ENCODE measurements around the gene SIAE. TPM values are rescaled to one million over a fixed set of nuclear protein-coding genes. Genes with fewer than 3 reads are reported as not detected.

The SIAE gene
- polyA plus RNA-seq, 3 donors: 6.7 to 8.9 (median 7.8) TPM

DNA sequence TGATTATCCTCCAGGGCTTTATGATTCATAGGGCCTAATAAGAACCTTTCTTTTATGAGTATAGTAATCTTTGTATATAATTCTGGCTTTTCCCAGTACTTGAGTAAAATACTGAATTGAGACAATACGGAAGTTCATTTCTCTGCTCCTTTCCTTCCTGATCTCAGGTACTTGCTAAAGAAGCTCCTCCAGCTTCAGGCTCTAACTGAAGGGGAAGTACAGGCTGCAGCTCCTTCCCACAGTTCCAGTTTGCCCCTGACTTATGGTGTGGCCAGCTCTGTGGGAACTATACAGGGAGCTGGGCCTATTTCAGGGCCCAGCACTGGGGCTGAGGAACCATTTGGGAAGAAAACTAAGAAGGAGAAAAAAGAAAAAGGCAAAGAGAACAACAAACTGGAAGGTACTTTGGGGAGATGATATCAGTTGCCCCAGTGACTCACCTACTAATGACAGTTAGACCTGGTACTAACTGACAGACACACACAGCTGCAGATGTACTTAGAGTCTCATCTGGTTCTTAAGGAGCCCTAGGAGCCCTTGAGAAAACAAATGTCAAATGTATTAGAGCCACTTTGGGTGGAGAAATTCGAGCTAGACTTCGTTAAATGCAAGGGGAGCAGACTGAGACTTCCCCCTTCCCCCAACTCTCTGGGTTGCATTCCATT is 47.9 kb downstream of the SIAE start:
- Histone ChIP-seq H3K27ac (ENCODE audit: low read depth in 1 of 2, low read length in 2 of 2) (no peak overlapping the region), H3K4me2 (replicated peaks; ENCODE audit: extremely low read depth, low read length, poor library complexity, severe bottlenecking) (no peak overlapping the region), H3K4me3 (replicated peaks in 1 of 3; ENCODE audit: low read depth in 2 of 3, low read length in 3 of 3) (no peak overlapping the region), H3K9ac (ENCODE audit: insufficient read depth, low read length, poor library complexity, severe bottlenecking) (no peak overlapping the region), H3K36me3 (replicated peaks in 1 of 2; ENCODE audit: control insufficient read depth in 1 of 2, insufficient read depth in 2 of 2, low read length in 2 of 2) (peaks cover 50 to 58% of the 10 kb centered on the region in 2 donors), H3K9me3 (replicated peaks in 1 of 2; ENCODE audit: control insufficient read depth in 1 of 2, insufficient read depth in 1 of 2, low read length in 2 of 2) (no peaks in the 10 kb centered on the region), H2AFZ (ENCODE audit: insufficient read depth, low read depth, low read length, poor library complexity, severe bottlenecking) (no peak overlapping the region), H4K20me1 (ENCODE audit: insufficient read depth, low read length) (peaks cover 59% of the 10 kb centered on the region), H3K27me3 (ENCODE audit: control insufficient read depth in 2 of 2, insufficient read depth in 2 of 2, low read length in 2 of 2) (no peaks in the 10 kb centered on the region), H3K79me2 (ENCODE audit: insufficient read depth, low read length) (peaks cover 51% of the 10 kb centered on the region), H3K4me1 (ENCODE audit: control insufficient read depth in 1 of 2, insufficient read depth in 2 of 2, low read length in 2 of 2) (peaks cover 17 to 30% of the 10 kb centered on the region in 2 donors)
- no CpG with 5 or more reads among the region's 3 CpGs for WGBS (ENCODE audit: insufficient coverage)
- Mint-ChIP-seq H3K27me3 (ENCODE audit: low read depth in 3 of 3) (peaks cover 0 to 3% (median 2%) of the 10 kb centered on the region in 3 donors), H3K4me1 (peaks cover 31% of the 10 kb centered on the region), H3K27ac (peak overlapping the region in 3 of 7 donors; percentile 15 to 83 (median 41)), H3K4me3 (no peak overlapping the region), H3K9me3 (peaks cover 0 to 2% (median 0%) of the 10 kb centered on the region in 7 donors), H3K36me3 (peaks cover 42 to 47% of the 10 kb centered on the region in 2 donors)
- DNase-seq: no peak
- intact Hi-C loops (cut with micrococcal nuclease): no loop called here
- TF ChIP-seq, protein P1, sequence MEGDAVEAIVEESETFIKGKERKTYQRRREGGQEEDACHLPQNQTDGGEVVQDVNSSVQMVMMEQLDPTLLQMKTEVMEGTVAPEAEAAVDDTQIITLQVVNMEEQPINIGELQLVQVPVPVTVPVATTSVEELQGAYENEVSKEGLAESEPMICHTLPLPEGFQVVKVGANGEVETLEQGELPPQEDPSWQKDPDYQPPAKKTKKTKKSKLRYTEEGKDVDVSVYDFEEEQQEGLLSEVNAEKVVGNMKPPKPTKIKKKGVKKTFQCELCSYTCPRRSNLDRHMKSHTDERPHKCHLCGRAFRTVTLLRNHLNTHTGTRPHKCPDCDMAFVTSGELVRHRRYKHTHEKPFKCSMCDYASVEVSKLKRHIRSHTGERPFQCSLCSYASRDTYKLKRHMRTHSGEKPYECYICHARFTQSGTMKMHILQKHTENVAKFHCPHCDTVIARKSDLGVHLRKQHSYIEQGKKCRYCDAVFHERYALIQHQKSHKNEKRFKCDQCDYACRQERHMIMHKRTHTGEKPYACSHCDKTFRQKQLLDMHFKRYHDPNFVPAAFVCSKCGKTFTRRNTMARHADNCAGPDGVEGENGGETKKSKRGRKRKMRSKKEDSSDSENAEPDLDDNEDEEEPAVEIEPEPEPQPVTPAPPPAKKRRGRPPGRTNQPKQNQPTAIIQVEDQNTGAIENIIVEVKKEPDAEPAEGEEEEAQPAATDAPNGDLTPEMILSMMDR (IDR thresholded peaks at IDR 0.05): no peak

DNA sequence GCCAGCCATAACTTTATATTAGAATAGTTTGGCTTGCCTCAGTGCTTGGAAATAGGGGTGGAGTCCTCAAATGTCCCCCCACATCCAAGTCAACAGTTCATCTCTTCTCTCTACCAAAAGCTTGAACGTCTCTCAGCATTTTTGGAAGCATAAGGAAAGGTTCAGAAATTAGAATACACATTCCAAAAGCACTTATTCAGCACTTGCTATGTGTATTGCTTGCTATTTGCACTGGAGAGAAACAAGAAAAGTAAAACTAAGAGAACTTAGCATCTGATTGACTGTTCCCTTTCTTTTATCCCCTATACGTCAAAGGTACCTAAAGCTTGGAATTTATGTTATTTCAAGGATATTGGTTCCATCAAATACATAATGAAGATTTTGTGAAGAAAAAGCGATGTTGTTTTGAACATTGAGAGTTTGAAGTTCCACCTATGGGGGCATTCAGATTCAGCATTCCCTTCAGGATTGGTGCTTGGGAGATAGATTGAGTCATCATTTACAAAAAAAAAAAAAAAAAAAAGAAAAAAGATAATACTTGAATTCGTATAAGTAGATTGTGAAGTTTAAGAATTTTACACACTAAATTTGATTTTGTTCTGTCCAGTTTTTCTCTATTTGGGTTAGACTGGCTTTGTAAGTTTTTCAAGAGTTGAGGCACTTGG is 49.5 kb downstream of the SIAE start:
- no peak for DNase-seq

More for the DNA sequence above, 49.5 kb downstream of the SIAE start:
- Mint-ChIP-seq H3K27ac (peak overlapping the region in 4 of 7 donors; percentile 98 to 99 (median 98)), H3K9me3 (peaks cover 0 to 2% (median 0%) of the 10 kb centered on the region in 7 donors), H3K4me1 (peaks cover 31% of the 10 kb centered on the region), H3K27me3 (ENCODE audit: low read depth in 3 of 3) (peaks cover 4 to 12% (median 5%) of the 10 kb centered on the region in 3 donors), H3K4me3 (peak overlapping the region; percentile 96 to 100), H3K36me3 (peaks cover 32 to 33% of the 10 kb centered on the region in 2 donors)
- intact Hi-C loops (cut with micrococcal nuclease): no loop called here
- peak overlapping the region; percentile 92 for H3K9ac ChIP-seq (ENCODE audit: insufficient read depth, low read length, poor library complexity, severe bottlenecking)
- no peaks in the 10 kb centered on the region for H3K9me3 ChIP-seq (replicated peaks in 1 of 2; ENCODE audit: control insufficient read depth in 1 of 2, insufficient read depth in 1 of 2, low read length in 2 of 2)
- peaks cover 17 to 30% of the 10 kb centered on the region in 2 donors for H3K4me1 ChIP-seq (ENCODE audit: control insufficient read depth in 1 of 2, insufficient read depth in 2 of 2, low read length in 2 of 2)
- no peak overlapping the region for H2AFZ ChIP-seq (ENCODE audit: insufficient read depth, low read depth, low read length, poor library complexity, severe bottlenecking)
- TF ChIP-seq, protein P1 (IDR thresholded peaks at IDR 0.05): no peak
- no CpG with 5 or more reads among the region's 4 CpGs for WGBS (ENCODE audit: insufficient coverage)
- peak overlapping the region; percentile 69 to 98 (median 89) for H3K4me3 ChIP-seq (replicated peaks in 1 of 3; ENCODE audit: low read depth in 2 of 3, low read length in 3 of 3)
- H3K27ac ChIP-seq (ENCODE audit: low read depth in 1 of 2, low read length in 2 of 2): peak overlapping the region in 1 of 2 donors; percentile 93
- no peaks in the 10 kb centered on the region for H3K27me3 ChIP-seq (ENCODE audit: control insufficient read depth in 2 of 2, insufficient read depth in 2 of 2, low read length in 2 of 2)
- H3K4me2 ChIP-seq (replicated peaks; ENCODE audit: extremely low read depth, low read length, poor library complexity, severe bottlenecking): peak overlapping the region; percentile 77
- peaks cover 53% of the 10 kb centered on the region for H4K20me1 ChIP-seq (ENCODE audit: insufficient read depth, low read length)
- peaks cover 51% of the 10 kb centered on the region for H3K79me2 ChIP-seq (ENCODE audit: insufficient read depth, low read length)
- peaks cover 38 to 42% of the 10 kb centered on the region in 2 donors for H3K36me3 ChIP-seq (replicated peaks in 1 of 2; ENCODE audit: control insufficient read depth in 1 of 2, insufficient read depth in 2 of 2, low read length in 2 of 2)

All from CD14-positive monocyte (primary cell).